Measurements from ENCODE around the gene OPRD1.

- no peak for TF ChIP-seq POLR2A (IDR thresholded peaks at IDR 0.05)
- TF ChIP-seq CTCF (IDR thresholded peaks at IDR 0.05 in 4 of 5, conservative IDR thresholded peaks at IDR 0.05 in 1 of 5): no peak
These were observed 43.5 kb downstream of the OPRD1 start for GRCh38 chr1:28855469-28855951.
